ENCODE data around the gene WSB1.

DNA sequence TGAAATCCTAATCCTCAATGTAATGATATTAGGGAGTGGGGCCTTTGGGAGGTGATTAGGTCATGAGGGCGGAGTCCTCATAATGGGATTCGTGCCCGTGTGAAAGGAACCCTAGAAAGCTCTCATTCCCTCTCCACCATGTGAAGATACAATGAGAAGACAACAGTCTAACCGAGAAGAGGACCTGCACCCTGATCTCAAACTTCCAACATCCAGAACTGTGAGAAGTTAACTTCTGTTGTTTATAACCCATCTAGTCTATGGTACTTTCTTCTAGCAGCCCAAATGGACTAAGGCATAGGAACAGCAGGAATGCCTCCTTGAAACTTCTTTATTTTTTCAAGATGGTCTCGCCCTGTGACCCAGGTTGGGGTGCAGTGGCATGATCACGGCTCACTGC lies 24.7 kb downstream of the WSB1 start:
- TF ChIP-seq POLR2AphosphoS5 (IDR thresholded peaks at IDR 0.05) (no peak), EP300 (IDR thresholded peaks at IDR 0.05) (no peak)
- TF ChIP-seq, protein P1, sequence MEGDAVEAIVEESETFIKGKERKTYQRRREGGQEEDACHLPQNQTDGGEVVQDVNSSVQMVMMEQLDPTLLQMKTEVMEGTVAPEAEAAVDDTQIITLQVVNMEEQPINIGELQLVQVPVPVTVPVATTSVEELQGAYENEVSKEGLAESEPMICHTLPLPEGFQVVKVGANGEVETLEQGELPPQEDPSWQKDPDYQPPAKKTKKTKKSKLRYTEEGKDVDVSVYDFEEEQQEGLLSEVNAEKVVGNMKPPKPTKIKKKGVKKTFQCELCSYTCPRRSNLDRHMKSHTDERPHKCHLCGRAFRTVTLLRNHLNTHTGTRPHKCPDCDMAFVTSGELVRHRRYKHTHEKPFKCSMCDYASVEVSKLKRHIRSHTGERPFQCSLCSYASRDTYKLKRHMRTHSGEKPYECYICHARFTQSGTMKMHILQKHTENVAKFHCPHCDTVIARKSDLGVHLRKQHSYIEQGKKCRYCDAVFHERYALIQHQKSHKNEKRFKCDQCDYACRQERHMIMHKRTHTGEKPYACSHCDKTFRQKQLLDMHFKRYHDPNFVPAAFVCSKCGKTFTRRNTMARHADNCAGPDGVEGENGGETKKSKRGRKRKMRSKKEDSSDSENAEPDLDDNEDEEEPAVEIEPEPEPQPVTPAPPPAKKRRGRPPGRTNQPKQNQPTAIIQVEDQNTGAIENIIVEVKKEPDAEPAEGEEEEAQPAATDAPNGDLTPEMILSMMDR (IDR thresholded peaks at IDR 0.05) = no peak

All from gastroesophageal sphincter (tissue), 3 donors.